ENCODE data around the gene PHF20. TPM values are rescaled to one million over a fixed set of nuclear protein-coding genes. Genes with fewer than 3 reads are reported as not detected.

PHF20 gene
- total RNA-seq, 2 donors from 2014 or later, result 17.6 to 25.1 TPM

DNA sequence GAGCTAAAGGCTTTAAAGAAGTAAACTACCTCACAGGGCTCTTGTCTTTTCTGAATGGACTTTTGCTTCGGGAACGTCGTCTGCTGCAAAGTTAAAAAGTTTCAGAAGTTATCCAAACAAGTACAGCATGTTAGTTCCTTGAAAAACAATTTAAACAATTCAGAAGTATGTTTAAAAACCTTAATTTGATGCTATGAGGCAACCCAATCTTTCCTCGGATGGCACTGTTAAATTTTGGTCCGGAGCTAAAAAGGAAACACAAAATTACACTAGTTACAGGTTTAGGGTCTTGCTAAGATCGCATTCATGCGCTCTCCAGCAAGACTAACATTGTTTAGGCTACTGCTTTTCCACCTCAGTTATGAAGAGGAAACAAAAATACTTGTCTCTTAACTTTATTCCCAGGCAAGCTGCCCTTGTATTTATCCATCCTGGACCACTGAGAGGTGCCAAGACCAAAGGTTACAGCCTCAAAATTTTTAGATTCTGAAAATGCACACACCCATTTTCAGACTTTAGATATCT lies 42.5 kb upstream of the PHF20 start:
- Histone ChIP-seq H3K4me1 (peaks cover 36% of the 10 kb centered on the region), H3K36me3 (replicated peaks in 1 of 2; ENCODE audit: insufficient read depth in 1 of 2, low read depth in 2 of 2) (peaks cover 17 to 54% of the 10 kb centered on the region in 2 donors), H3K27me3 (no peaks in the 10 kb centered on the region), H3K9me3 (no peaks in the 10 kb centered on the region), H3K27ac (no peak overlapping the region), H3K4me3 (no peak overlapping the region)
- intact Hi-C loops (cut with DNase I), result no loop called here
- ATAC-seq (no peak), DNase-seq (no peak)
- no peak for TF ChIP-seq POLR2A (IDR thresholded peaks at IDR 0.05)
- TF ChIP-seq, protein P1, sequence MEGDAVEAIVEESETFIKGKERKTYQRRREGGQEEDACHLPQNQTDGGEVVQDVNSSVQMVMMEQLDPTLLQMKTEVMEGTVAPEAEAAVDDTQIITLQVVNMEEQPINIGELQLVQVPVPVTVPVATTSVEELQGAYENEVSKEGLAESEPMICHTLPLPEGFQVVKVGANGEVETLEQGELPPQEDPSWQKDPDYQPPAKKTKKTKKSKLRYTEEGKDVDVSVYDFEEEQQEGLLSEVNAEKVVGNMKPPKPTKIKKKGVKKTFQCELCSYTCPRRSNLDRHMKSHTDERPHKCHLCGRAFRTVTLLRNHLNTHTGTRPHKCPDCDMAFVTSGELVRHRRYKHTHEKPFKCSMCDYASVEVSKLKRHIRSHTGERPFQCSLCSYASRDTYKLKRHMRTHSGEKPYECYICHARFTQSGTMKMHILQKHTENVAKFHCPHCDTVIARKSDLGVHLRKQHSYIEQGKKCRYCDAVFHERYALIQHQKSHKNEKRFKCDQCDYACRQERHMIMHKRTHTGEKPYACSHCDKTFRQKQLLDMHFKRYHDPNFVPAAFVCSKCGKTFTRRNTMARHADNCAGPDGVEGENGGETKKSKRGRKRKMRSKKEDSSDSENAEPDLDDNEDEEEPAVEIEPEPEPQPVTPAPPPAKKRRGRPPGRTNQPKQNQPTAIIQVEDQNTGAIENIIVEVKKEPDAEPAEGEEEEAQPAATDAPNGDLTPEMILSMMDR (IDR thresholded peaks at IDR 0.05), result no peak
- WGBS, 2 donors, result 68 to 75% methylated on average over 7 of the region's 7 CpGs

DNA sequence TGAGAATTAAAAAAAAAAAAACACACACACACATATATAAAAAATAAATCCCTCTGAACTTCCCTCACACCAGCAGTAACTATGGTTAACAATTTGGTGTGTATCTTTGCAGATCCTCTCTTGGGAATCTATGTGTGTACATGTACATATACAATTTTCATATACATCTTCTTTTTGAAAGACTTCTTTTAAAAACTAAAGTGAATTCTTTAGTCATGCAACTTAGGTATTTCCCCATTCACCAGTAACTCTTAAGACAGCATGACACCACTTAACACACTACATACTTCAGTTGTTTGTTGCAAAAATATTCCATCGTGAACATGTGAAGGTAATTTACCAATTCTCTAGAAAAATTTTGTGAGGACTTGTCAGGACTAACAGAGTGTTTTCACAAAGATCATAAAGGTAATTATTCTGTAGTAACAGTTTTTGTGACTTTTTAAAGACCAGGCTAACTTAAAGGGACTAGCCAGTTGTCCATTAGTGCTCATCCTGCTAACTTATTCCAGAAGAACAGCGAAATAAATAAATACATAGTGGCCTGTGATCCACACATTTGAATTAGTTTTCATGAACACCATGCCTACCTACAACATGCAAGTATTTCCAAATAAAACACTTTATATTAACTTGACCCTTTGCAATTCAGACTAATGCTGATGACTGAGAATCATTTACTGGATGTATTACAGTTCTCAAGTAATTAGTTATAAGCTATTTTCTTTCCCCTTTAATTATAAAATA lies 41.8 kb upstream of the PHF20 start:
- Histone ChIP-seq H3K4me1 (peaks cover 43% of the 10 kb centered on the region), H3K27ac (no peak overlapping the region), H3K36me3 (replicated peaks in 1 of 2; ENCODE audit: insufficient read depth in 1 of 2, low read depth in 2 of 2) (peaks cover 15 to 51% of the 10 kb centered on the region in 2 donors), H3K4me3 (no peak overlapping the region), H3K27me3 (no peaks in the 10 kb centered on the region), H3K9me3 (no peaks in the 10 kb centered on the region)
- DNase-seq (no peak), ATAC-seq (no peak)
- 56% methylated on average over 2 of the region's 2 CpGs for WGBS, 2 donors
- TF ChIP-seq, protein P1 (IDR thresholded peaks at IDR 0.05), result no peak
- no peak for TF ChIP-seq POLR2A (IDR thresholded peaks at IDR 0.05)
- intact Hi-C loops (cut with DNase I), result no loop called here

DNA sequence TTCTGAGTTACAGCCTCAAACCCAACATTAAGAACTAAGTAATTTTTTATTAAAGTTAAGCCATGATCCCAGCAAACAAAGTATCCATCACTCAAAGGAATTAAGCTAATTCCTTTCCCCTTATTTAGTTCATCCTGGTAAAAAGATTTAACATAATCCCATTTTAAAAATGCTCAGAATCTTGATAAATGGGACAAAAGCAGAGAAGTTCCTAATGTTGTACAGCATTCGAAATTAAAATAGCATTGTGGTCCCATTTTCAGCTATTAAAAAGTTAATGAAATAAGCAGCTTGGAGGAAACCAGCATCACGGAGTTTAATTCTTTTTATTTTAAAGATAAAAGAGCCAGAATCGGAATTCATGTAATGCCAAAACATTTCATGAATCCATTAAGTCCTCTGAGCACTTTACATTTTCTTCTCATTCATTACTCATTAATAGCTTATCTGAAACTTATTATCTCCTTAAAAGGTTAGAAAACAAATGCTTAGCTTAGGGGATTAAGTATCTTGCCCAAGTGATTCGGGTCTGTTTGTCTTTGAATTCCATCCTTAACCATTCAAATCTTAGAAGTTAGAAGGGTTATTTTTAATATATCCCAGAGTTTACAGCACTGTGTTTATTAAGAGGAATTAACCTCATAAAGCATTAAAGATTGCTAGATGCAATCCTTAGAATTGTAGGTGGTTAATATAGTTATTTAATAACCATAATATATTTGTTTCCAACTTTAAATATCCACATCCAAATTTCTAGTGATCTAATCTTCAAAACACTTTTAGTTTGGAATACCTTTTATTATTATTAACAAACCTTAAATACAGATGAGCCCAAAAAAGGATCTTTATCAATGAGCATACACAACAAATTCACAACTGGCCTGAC lies 41.0 kb upstream of the PHF20 start:
- 13 to 23% methylated on average over 4 of the region's 4 CpGs for WGBS, 2 donors

DNA sequence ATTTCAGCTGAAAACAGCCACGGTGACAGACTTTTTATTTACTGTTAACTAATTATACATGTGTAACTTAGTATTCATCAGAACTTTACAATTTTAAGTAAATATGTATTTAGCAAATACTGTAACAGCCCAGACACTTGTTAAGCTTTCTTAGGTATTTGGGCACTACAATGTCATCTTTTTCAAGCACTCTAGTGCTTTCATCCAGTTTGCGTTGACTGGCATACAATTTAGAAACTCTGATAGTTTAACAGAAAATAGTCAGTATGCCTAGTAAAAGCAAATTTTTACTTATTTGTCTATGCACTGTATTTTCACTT lies 40.4 kb upstream of the PHF20 start:
- no peak overlapping the region for H3K27ac ChIP-seq
- H3K9me3 ChIP-seq, result no peaks in the 10 kb centered on the region
- no peak for TF ChIP-seq POLR2A (IDR thresholded peaks at IDR 0.05)
- TF ChIP-seq, protein P1 (IDR thresholded peaks at IDR 0.05), result no peak
- intact Hi-C loops (cut with DNase I), result no loop called here
- H3K27me3 ChIP-seq, result no peaks in the 10 kb centered on the region
- H3K4me3 ChIP-seq, result no peak overlapping the region
- DNase-seq, result no peak
- no peak for ATAC-seq
- peaks cover 56% of the 10 kb centered on the region for H3K4me1 ChIP-seq
- WGBS, 2 donors, result 33 to 37% methylated on average over 2 of the region's 2 CpGs
- peaks cover 15 to 45% of the 10 kb centered on the region in 2 donors for H3K36me3 ChIP-seq (replicated peaks in 1 of 2; ENCODE audit: insufficient read depth in 1 of 2, low read depth in 2 of 2)

More for the DNA sequence above, 41.0 kb upstream of the PHF20 start:
- H3K36me3 ChIP-seq (replicated peaks in 1 of 2; ENCODE audit: insufficient read depth in 1 of 2, low read depth in 2 of 2), result peaks cover 15 to 47% of the 10 kb centered on the region in 2 donors
- no peak for ATAC-seq
- peaks cover 50% of the 10 kb centered on the region for H3K4me1 ChIP-seq
- no peak overlapping the region for H3K27ac ChIP-seq
- no peak overlapping the region for H3K4me3 ChIP-seq
- H3K9me3 ChIP-seq, result no peaks in the 10 kb centered on the region
- no peak for DNase-seq
- TF ChIP-seq, protein P1 (IDR thresholded peaks at IDR 0.05), result no peak
- intact Hi-C loops (cut with DNase I), result no loop called here
- H3K27me3 ChIP-seq, result no peaks in the 10 kb centered on the region
